Colonic mucosa (tissue), 4 donors: Measurements from ENCODE around the gene TIFAB. TPM values are rescaled to one million over a fixed set of nuclear protein-coding genes. Genes with fewer than 3 reads are reported as not detected.

ENCODE experiments used
- DNase-seq: peaks from one replicate; pipeline ENCODE4 v3.0.0-alpha.2; 2020
- H3K27ac ChIP-seq: fragments of 200-600 bp; one replicate; pipeline ENCODE4 v1.8.0; 2021
- H3K27me3 ChIP-seq: fragments of 200-600 bp; one replicate; pipeline ENCODE4 v1.8.0; 2021
- H3K36me3 ChIP-seq: fragments of 200-600 bp; one replicate; pipeline ENCODE4 v1.8.0; 2021
- H3K4me1 ChIP-seq: fragments of 200-600 bp; one replicate; pipeline ENCODE4 v1.8.0; 2021; ENCODE audit warnings: mild to moderate bottlenecking
- H3K4me3 ChIP-seq: fragments of 200-600 bp; one replicate; pipeline ENCODE4 v1.8.0; 2021
- H3K9ac ChIP-seq, 2 donors: one replicate each; pipeline ENCODE4 v1.7.0; 2013; ENCODE audit warnings: control low read depth in 2 of 2, low read depth in 2 of 2, low read length in 2 of 2
- H3K9me3 ChIP-seq: fragments of 200-600 bp; one replicate; pipeline ENCODE4 v1.8.0; 2021
- intact Hi-C: fragments of 100-400 bp; cut with DNase I; formaldehyde crosslinking; loops from one replicate; pipeline ENCODE4 v1.14.1; 2022
- total RNA-seq, 2 donors: library from RNA; stranded (reverse); fragmentation: NEBNext Ultra II Directional in 1 of 2; extraction: Animal tissue kit (Norgen Biotek cat#: 25700) in 1 of 2; gene quantifications; one replicate each; pipeline ENCODE4 v1.2.1, GENCODE V29; 2021
- TF ChIP-seq, protein P1 (sequence below): fragments of 200-600 bp; IDR thresholded peaks from one replicate; pipeline ENCODE4 v1.8.0; 2022; ENCODE audit warnings: antibody characterized with exemption, mild to moderate bottlenecking
- donor health status: healthy.
- donor health status: DM: no; HTN: no; CAD: no.
- donor health status: DM: no; HTN: no; CAD: no.

TIFAB gene
- total RNA-seq, 2 donors from 2014 or later = 0.07 to 0.42 TPM

DNA sequence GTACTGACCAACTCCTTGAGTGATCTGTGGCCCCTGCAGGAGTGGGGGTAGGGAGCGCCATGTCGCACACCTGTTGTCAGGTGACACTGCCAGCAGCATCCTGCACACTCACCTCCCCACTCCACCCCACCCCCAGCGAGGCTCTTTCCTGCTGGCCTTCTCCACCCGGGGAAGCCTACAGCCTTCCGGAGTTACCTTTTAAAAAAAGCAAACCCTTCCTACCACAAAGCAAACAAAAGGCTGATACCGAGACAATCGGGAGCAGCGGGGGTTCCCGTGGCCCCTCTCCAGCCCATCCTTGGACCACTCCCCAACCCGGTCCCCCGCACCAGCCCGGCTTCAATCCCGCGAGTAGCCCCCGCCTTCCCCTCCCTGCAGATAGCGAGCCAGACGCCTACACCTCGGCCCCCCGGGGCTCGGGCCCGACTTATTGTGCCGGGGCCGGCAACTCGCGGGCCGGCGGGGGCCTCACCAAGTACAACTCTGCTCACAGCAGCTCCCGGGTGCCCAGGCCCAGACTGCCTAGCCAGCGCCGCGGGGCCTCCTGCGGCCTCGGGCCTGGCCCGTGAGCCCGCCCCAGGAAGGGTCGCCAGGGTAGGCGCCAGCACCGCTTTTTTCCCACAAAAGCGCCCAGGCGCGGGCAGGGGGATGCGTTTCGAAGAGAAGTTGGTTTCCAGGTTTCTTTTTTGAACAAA, 53.8 kb downstream of the TIFAB start:
- Histone ChIP-seq H3K9me3 (no peaks in the 10 kb centered on the region), H3K27me3 (no peaks in the 10 kb centered on the region), H3K4me1 (peaks cover 19% of the 10 kb centered on the region), H3K9ac (peak overlapping the region; percentile 87 to 90), H3K27ac (peak overlapping the region; percentile 84), H3K36me3 (no peaks in the 10 kb centered on the region), H3K4me3 (peak overlapping the region; percentile 84)
- intact Hi-C loops = no loop called here
- DNase-seq = peak; percentile 85
- TF ChIP-seq, protein P1, sequence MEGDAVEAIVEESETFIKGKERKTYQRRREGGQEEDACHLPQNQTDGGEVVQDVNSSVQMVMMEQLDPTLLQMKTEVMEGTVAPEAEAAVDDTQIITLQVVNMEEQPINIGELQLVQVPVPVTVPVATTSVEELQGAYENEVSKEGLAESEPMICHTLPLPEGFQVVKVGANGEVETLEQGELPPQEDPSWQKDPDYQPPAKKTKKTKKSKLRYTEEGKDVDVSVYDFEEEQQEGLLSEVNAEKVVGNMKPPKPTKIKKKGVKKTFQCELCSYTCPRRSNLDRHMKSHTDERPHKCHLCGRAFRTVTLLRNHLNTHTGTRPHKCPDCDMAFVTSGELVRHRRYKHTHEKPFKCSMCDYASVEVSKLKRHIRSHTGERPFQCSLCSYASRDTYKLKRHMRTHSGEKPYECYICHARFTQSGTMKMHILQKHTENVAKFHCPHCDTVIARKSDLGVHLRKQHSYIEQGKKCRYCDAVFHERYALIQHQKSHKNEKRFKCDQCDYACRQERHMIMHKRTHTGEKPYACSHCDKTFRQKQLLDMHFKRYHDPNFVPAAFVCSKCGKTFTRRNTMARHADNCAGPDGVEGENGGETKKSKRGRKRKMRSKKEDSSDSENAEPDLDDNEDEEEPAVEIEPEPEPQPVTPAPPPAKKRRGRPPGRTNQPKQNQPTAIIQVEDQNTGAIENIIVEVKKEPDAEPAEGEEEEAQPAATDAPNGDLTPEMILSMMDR = no peak

Other genes with a start within 250 kb of the TIFAB start
- gene MACROH2A1, start 53.1 kb downstream of the TIFAB start, total RNA-seq = 100 to 1,000 TPM; 191 to 323 TPM
- gene DCANP1, start 5.0 kb downstream of the TIFAB start, total RNA-seq = not detected
- not detected for gene NEUROG1, start 83.6 kb upstream of the TIFAB start, total RNA-seq
- gene CXCL14, start 126.6 kb upstream of the TIFAB start, total RNA-seq = 10 to 100 TPM; 29.8 to 68.2 TPM